BJ (cell line): Measurements from ENCODE around the gene PRRX1. TPM values are rescaled to one million over a fixed set of nuclear protein-coding genes. Genes with fewer than 3 reads are reported as not detected.

Source experiments
- CTCF ChIA-PET: fragments of 350-600 bp; formaldehyde crosslinking; extraction: SDS; loops from one replicate; lab custom pipeline; 2021; ENCODE audit warnings: antibody characterized with exemption, inconsistent platforms; lab: Yijun Ruan, JAX
- POLR2A ChIA-PET: fragments of 300-600 bp; sonication (Branson Sonifier 250); formaldehyde crosslinking; extraction: SDS; loops from one replicate; lab custom pipeline; 2021; ENCODE audit warnings: antibody characterized with exemption; lab: Charles Lee
- DNase-seq: peaks from one replicate; pipeline ENCODE4 v3.0.0-alpha.2; 2011; ENCODE audit warnings: low read depth
- H3K27me3 ChIP-seq: 2 replicates; pipeline ENCODE4 v1.6.0; 2011; ENCODE audit warnings: low read length; ENCODE audit not compliant: control insufficient read depth, insufficient read depth
- H3K36me3 ChIP-seq: 2 replicates; pipeline ENCODE4 v1.5.1; 2011; ENCODE audit warnings: low read length; ENCODE audit not compliant: control insufficient read depth, insufficient read depth
- H3K4me3 ChIP-seq: 2 replicates; pipeline ENCODE4 v1.5.1; 2011; ENCODE audit warnings: low read depth, mild to moderate bottlenecking, control low read depth, low read length
- CTCF ChIP-seq: IDR thresholded peaks from 2 replicates; pipeline ENCODE4 v1.5.1; 2011; ENCODE audit warnings: low read depth, mild to moderate bottlenecking, control low read depth, inconsistent platforms, low read length, moderate library complexity; ENCODE audit not compliant: insufficient read depth
- polyA plus RNA-seq: library from polyadenylated mRNA; depleted of rRNA; stranded (reverse); fragments of >200 nt; gene quantifications from 2 replicates; pipeline ENCODE4 v1.2.3, GENCODE V29; 2011

PRRX1 gene
- polyA plus RNA-seq, 1 experiment = 152 TPM

- ChIA-PET CTCF (interaction anchor here (0.6 kb wide), 1 partner anchor 347 kb away, joined by 3 read pairs; no protein-coding TSS in a partner anchor), POLR2A (no interaction called here)
- Histone ChIP-seq H3K36me3 (peaks cover 3% of the 10 kb centered on the region), H3K4me3 (no peak overlapping the region), H3K27me3 (no peaks in the 10 kb centered on the region)
- no peak for DNase-seq
- no peak for TF ChIP-seq CTCF
Measured at GRCh38 chr1:170732252-170732588, 68.3 kb downstream of the PRRX1 start.

- DNase-seq = no peak
- POLR2A ChIA-PET = interaction anchor here (0.7 kb wide), 1 partner anchor 846 kb away, joined by 5 read pairs; no protein-coding TSS in a partner anchor
- Histone ChIP-seq H3K36me3 (peaks cover 3% of the 10 kb centered on the region), H3K4me3 (no peak overlapping the region), H3K27me3 (no peaks in the 10 kb centered on the region)
- TF ChIP-seq CTCF = no peak
- CTCF ChIA-PET = interaction anchor here (0.6 to 1.0 kb wide), 2 partner anchors 8 to 31 kb away, joined by 3 to 4 read pairs; no protein-coding TSS in a partner anchor
Measured at GRCh38 chr1:170734412-170735175, 70.7 kb downstream of the PRRX1 start.

- Histone ChIP-seq H3K27me3 (no peaks in the 10 kb centered on the region), H3K4me3 (no peak overlapping the region), H3K36me3 (peaks cover 3% of the 10 kb centered on the region)
- no peak for DNase-seq
- TF ChIP-seq CTCF = no peak
- ChIA-PET CTCF (no interaction called here), POLR2A (no interaction called here)
Measured at GRCh38 chr1:170735366-170736263, 71.7 kb downstream of the PRRX1 start.

- ChIA-PET CTCF (no interaction called here), POLR2A (no interaction called here)
- H3K27me3 ChIP-seq = no peaks in the 10 kb centered on the region
- peaks cover 3% of the 10 kb centered on the region for H3K36me3 ChIP-seq
- no peak overlapping the region for H3K4me3 ChIP-seq
- no peak for TF ChIP-seq CTCF
- DNase-seq = no peak
Measured at GRCh38 chr1:170739803-170740202, 75.9 kb downstream of the PRRX1 start.

- CTCF ChIA-PET = no interaction called here
- Histone ChIP-seq H3K27me3 (no peaks in the 10 kb centered on the region), H3K4me3 (no peak overlapping the region), H3K36me3 (no peaks in the 10 kb centered on the region; the same call in none of the 2 replicates)
- no peak for DNase-seq
- POLR2A ChIA-PET = no interaction called here
- TF ChIP-seq CTCF = no peak
Measured at GRCh38 chr1:170741678-170742077, 77.7 kb downstream of the PRRX1 start.
